Measurements from ENCODE around the gene YIPF2.

Gene YIPF2

DNA sequence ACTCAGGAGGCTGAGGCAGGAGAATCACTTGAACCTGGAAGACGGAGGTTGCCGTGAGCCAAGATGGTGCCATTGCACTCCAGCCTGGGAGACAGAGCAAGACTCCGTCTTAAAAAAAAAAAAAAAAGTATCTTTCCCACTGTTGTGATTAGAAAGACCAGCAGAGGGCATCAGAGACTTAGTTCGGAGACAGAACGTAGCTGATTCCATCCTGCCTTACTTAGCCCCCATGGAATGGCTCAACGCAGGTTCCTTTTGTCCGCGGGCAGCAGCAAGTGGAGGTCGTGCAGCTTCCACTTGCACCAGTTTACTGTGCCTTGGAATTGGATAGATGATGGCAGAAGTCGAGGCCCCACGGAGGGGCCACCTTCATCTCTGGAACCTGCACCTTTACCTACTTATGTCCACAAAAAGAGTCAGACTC lies 8.2 kb upstream of the YIPF2 start:
- DNase-seq = peak; percentile 92

DNA sequence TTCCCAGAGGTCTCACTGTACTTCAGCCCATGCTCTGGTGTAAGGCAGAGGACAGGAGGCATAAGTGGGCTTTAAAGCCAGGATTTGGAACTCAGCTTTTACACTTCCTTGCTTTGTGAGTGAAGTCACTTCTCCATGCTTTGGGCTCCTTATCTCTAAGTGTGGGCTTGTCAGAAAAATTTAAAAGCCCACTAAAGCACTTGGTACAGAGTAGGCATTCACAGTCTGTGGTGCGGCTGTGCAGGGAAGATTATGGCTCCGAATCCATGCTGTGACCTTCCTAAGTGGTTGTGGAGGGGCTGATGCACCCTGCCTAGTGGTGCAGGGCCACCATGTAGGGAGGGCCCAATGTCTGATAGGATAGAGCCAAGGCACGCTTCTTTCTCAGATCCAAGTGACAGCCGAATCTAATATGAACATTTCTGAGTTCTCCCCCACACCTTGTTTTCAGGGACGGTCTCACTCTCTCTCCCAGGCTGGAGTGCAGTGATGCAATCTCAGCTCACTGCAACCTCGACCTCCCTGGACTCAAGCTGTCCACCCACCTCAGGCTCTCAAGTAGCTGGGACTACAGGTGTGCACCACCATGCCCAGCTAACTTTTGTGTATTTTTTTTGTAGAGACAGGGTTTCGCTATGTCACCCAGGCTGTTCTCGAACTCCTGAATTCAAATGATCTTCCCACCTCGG lies 7.1 kb upstream of the YIPF2 start:
- DNase-seq = peak; percentile 70

DNA sequence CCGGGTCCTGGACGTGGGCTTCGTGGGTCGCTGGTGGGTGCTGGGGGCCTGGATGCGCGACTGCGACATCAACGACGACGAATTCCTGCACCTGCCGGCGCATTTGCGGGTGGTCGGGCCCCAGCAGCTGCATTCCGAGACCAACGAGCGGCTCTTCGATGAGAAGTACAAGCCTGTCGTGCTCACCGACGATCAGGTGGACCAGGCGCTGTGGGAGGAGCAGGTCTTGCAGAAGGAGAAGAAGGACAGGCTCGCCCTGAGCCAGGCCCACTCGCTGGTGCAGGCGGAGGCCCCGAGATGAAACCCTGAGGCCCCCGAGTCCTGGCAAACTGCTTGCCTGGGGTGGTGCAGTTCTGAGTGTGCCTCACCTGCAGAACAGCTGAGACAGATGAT lies 959 bp upstream of the YIPF2 start:
- peak; percentile 14 for DNase-seq

DNA sequence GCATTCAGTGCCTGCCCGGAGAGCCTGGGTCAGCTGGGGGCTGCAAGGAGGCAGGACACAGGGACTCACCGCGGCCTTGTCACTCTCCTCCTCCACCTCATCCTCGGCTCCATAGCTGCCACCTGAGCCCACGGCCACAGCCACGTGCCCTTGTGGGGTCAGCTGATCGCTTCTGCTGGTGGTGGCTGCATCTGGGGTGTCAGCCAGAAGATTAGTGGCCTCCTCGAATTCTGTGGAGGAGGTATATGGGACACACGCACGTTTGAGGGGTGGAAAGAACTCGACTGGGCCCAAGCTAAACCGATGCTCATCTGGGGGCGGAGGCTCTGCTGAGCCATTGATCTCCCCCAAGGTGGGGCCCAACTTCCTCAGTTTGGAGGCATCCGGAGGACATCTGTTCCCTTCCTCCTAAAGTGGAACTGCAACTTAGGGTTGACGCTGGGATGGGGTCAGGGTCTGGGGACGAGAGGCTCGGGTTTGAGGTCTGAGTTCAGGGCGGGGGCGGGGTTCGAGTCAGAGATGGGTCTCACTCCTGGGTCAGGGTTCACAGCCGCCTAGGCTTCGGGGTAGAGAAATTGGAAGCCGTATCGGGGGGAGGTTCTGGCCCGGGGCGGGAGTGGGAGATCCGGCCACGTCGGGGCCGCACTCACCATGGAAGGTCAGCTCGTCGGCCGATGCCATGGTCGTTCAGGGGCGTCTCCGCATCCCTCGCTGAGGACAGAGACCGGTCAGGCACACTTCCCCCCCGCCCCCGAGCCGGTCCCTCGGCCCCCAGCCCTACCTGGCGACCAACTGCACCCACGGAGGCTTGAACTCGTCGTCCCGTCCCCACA lies 493 bp downstream of the YIPF2 start:
- peak; percentile 38 for DNase-seq

DNA sequence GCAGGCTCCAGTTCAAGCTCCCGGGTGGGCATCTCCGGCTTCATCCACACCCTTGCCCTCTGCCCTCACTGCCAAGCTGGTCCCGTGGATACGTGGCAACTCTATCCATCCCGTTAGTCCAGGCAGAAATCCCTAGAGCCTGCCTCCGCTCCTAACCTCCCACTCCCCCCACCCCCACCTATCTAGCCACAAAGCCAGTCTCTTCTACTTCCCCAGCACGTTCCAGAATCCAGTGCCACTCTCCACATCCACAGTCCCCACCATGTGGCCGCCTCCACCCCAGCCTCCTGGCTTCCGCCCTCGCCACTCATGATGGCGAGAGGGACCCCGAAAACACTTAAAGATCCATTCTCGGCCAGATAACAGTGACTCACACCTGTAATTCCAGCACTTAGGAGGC lies 3.8 kb downstream of the YIPF2 start:
- DNase-seq = no peak

DNA sequence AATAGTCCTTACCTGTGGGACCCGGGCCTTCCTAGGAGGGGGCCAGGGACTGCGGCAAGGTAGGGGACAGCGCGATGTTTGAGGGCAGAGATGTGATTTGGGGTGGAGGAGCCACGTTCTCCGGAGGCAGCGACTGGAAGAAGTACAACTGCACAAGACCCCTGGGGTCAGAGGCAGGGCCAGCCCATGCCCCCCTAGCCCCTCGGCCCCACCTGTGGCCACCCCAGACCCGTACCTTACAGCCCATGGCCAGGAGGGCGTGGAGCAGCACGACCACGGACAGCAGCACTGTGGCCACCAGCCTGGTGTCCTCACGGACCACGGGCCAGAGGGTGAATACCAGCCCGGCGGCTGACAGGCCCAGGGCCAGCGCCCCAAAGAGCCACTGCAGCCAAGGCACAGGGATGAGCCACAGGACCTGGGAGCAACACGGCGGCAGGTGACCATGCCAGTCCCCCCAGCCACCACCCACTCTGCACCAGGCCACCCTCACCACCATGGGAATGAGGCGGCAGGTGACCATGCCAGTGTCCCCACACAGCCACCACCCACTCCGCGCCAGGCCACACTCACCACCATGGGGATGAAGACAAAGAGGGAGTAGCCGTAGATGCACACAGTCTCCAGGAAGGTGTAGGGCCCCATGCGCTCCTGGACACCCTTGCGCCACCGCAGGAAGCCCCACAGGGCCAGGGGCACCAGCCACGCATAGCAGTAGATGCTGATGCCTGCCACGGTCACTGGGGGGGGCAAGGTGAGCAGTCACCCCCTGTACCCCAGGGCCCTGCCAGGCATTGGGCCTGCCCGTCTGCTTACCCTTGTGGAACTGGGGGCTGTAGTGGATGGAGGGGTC lies 5.0 kb downstream of the YIPF2 start:
- no peak for DNase-seq

DNA sequence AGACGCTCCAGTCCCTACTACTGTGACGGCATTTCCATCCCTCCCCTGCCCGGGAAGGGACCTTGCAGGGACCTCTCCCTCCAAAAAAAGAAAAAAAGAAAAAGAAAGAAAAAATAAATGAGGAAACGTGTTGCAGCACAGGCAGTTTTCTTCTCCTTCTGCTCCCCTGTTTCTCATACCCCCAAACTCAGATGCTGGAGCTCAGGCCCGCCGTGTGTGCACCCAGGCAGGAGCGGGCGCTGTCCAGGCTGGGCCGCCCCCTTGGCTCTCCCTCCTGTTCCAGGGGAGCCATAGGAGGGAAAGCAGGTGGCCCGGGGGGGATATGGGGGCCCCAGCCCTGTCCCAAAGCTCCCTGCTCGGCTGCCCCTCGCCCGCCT lies 5.8 kb downstream of the YIPF2 start:
- no peak for DNase-seq

DNA sequence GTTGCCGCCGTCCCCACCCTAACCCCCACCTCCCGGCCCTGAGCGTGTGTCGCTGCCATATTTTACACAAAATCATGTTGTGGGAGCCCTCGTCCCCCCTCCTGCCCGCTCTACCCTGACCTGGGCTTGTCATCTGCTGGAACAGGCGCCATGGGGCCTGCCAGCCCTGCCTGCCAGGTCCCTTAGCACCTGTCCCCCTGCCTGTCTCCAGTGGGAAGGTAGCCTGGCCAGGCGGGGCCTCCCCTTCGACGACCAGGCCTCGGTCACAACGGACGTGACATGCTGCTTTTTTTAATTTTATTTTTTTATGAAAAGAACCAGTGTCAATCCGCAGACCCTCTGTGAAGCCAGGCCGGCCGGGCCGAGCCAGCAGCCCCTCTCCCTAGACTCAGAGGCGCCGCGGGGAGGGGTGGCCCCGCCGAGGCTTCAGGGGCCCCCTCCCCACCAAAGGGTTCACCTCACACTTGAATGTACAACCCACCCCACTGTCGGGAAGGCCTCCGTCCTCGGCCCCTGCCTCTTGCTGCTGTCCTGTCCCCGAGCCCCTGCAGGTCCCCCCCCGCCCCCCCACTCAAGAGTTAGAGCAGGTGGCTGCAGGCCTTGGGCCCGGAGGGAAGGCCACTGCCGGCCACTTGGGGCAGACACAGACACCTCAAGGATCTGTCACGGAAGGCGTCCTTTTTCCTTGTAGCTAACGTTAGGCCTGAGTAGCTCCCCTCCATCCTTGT lies 6.4 kb downstream of the YIPF2 start:
- DNase-seq = no peak

DNA sequence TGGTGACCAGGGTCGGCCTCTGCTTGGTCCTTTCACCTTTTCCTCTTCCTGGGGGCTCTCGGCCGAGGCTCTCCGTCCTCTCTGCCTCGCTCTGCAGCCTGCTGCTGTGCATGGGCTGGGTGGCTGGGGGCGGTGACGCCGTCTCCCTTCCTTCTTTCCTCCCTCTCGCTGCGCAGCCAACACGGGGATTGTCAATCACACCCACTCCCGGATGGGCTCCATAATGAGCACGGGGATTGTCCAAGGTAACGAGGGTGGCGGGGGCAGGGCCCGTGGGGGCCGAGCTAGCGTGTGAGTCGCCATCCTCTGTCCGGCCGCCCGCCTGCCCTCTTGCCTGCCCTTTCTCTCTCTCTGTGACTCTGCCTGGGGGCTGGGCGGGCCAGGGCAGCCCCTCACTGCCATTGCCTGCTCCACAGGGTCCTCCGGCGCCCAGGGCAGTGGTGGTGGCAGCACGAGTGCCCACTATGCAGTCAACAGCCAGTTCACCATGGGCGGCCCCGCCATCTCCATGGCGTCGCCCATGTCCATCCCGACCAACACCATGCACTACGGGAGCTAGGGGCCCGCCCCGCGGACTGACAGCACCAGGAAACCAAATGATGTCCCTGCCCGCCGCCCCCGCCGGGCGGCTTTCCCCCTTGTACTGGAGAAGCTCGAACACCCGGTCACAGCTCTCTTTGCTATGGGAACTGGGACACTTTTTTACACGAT lies 7.1 kb downstream of the YIPF2 start:
- no peak for DNase-seq

DNA sequence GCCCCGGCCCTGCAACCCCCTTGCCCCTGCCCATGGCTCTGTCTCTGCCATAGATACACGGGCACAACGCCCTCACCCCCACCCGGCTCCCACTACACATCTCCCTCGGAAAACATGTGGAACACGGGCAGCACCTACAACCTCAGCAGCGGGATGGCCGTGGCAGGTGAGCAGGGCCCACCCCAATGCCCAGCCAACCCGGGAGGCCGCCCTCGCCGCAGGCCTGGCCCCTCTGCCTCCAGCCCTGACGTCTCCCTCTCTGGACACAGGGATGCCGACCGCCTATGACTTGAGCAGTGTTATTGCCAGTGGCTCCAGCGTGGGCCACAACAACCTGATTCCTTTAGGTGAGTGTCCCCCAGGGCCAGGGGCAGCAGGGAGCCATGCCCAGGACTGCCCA lies 7.7 kb downstream of the YIPF2 start:
- DNase-seq = no peak

DNA sequence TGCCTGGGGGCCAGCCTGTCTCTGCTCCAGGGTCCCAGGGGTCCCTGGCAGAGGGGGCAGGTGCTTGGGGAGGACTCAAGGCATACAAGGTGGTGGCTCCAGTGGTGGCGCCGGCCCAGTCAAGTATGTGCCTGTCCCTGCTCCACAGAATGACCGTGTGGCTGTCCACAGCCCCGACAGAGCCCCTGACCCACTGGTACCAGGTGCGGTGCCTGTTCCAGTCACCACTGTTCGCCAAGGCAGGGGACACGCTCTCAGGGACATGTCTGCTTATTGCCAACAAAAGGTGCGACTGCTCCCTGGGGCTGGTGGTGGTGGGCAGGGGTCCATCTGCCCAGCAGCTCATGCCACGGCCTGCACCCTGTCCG lies 8.2 kb downstream of the YIPF2 start:
- no peak for DNase-seq

DNA sequence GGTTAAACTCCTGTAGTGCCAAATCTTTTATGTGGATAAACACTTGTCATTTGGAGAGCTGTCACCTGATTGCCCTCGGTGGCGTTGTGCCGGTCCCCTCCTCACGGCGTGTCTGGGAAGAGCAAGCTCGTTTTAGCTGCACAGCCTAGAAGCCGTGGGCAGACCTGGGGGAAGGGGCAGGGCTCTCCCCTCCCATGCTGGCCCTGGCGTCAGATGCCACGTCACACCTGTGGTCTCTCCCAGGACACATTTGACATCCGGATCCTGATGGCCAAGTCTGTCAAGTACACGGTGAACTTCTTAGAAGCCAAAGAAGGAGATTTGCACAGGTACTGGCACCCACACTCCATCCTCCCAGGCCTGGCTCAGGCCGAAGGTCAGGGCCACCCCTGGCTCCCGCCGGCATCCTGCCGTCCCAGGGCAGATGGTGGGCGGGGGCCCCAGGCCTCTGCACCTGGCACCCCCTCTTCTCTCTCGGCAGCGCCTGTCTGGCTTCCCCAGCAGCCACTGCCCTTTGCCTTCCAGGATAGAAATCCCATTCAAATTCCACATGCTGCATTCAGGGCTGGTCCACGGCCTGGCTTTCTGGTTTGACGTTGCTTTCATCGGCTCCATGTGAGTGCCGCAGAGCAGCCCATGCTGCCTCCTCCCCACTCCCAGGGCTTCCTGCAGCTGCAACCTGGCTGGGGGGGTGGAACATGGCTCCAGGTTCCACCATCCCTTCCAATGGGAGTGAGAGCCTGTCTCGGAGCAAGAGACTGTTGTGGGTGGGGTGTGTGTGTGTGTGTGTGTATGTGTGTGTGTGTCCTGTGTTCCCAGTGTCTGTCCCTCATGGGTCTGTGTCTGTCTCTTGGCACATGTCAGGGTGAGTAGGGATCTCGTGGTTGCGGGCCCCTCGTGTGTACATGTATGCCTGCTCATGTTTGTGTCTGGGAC lies 8.8 kb downstream of the YIPF2 start:
- no peak for DNase-seq

DNA sequence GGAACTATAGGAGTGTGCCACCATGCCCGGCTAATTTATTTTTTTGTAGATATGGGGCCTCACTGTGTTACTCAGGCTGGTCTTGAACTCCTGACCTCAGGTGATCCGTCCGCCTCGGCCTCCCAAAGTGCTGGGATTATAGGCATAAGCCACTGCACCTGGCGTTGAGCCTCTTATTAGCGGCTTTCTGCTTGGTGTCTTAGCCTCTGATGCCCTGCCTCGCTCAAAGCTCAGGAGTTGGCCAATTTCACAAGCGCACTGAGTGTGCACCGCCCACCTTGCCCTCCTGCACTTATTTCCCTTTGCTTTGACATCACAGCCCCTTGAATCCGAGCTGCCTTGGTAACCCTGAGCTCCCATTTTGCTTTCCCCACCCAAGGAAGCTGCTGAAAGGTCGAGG lies 10.1 kb downstream of the YIPF2 start:
- DNase-seq = no peak

DNA sequence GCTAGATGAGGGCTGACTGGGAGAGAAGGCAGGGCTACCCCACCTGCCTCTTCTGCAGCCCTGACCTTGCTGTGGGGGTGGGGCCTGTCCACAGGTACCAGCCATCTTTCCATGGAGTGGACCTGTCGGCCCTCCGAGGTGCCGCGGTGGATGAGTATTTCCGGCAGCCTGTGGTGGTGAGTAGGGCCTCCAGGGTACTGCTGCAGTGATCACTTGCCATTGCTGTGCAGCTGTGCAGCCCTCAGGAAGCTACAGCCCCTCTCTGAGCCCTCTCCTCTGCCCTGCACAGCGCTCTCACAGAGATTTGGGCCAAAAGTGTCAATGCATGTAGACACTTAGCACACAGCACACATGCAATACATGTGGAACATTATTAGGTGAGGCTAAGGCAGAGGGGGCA lies 11.8 kb downstream of the YIPF2 start:
- no peak for DNase-seq

DNA sequence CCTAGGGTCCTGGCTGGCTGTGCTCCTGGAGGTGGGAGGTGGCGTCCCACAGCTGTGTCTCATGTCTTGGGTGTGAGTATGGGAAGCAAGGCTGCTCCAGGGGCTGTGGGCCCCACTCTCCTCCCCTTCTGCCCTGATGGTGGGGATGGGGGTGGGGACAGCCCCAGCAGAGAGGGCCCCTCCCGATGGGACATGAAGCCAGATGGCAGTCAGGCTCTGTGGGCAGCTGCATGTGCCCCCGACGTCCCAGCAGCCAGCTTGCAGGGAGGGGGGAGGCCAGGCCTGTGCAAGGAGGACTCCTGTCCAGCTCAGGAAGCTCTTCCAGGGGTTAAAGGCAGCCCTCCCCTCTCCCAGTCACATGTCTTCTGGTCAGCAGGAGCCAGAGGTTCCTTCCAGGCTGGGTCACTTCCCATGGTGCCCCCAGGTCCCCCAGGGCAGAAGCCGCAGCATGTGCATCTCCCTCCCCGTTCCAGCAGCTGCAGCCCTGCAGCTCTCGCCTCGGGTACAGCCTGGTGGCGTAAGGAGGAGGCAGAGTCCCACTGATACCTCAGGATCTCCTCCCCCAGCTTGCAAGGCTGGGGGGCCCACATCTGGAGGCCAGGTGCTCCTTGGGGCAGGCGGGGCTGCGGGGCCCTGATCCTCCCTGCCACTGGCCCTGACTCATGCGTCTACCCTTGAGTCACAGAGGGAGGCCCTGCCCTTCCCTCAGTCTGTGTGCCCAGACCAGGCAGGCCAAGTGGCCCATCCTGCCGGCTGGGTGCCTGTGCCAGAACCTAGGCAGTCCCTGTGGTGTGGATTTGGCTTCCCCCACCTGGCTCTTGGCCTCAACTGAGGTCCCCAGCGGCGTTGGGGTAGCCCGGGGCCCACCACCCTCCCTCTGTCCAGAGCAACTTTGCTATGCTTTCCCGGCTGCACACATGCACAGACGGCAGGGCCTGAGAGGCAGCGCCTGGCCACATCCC lies 13.0 kb downstream of the YIPF2 start:
- DNase-seq = no peak

DNA sequence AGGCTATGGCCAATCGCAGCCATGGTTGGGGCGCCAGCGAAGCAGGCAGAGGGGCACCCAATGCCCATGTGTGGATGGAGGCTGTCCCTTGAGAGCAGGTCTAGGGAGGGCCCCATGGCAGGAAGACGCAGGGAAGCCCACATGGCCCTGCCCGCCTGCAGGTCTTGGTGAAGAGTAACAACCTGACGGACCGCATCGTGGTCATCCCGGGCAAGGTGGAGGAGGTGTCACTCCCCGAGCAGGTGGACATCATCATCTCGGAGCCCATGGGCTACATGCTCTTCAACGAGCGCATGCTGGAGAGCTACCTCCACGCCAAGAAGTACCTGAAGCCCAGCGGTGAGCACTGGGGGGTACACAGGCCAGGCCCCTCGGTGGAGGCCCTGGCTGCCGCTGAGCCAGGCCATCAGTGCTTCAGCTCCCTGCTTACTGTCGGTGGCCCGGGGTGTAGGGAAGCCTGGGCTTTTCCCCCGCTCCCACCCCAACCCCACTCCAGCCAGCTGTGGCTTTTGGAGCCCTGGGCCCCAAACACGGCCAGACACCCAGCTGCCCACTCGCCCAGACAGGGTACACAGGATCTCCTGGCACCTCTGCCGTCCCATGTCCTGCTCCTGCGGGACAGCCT lies 14.6 kb downstream of the YIPF2 start:
- no peak for DNase-seq

DNA sequence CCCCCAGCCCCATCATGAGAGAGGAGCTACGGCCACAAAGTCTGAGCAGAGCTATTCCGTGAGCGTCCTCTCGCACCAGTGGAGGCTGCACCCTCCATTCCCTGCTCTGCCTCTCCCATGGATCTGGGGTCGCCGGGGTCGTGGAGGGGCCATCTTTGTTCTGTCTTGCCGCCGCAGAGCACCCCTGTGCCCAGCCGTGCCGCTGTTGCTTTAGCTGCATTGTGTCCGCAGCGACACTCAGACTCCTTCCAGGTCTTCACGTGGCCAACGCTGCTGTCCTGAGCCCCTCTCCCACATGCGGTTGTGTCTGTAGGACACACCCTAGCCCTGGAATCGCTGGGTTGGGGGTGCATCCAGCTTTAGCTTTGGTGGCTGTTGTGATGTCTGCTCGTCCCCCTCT lies 15.8 kb downstream of the YIPF2 start:
- DNase-seq = no peak

DNA sequence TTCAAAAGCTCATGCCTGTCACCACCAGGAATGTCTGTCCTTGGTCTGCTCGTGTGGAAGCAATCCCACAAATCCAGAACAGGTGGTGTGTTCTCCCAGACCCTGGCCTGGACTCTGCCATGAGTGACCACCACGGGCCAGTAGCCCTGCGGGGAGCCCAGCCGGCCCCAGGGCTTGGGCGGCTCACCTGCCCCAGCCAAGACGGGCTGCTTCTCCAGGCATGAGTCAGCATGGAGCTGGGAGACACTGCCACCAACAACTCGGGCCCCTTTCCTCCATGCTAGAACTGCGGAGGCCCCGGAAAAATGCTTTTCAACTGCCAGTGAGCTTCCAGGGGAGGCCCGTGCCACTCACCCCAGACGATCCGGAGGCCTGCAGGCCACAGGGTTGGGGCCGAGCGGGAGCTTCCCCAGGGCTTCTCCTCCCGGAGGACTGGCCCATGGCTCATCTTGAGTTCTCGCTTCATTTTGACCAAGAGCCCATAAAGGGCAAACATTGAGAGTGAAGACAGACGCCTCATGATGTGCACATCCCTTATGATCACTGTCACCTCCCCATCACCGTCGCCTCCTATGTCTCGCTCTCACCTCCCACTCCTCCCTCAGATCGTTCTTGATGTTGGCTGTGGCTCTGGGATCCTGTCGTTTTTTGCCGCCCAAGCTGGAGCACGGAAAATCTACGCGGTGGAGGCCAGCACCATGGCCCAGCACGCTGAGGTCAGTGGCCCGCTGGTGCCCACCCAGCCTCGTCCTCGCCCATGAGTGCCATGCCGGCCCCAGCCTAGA lies 16.7 kb downstream of the YIPF2 start:
- no peak for DNase-seq

Data from hematopoietic multipotent progenitor cell treated with erythropoietin and hydrocortisone succinate and interleukin-3 and kit ligand, for 4 days (in vitro differentiated cells).